Lung microvascular endothelial cell (primary cell): ENCODE data around the gene ACTR3. TPM values are rescaled to one million over a fixed set of nuclear protein-coding genes. Genes with fewer than 3 reads are reported as not detected.
"Not testable (repeated sequence)": the region's sequence is repeated elsewhere in the genome, so short reads cannot be mapped to it uniquely, and the experiment has no call there.

Source experiments
- DNase-seq, 2 donors: peaks; one replicate each; pipeline versions ENCODE4 v3.0.0 to v3.0.0-alpha.2; 2010; ENCODE audit warnings: low read depth in 2 of 2
- total RNA-seq: library from RNA; depleted of rRNA; stranded (reverse); fragments of >200 nt; gene quantifications from 2 replicates; pipeline ENCODE4 v1.2.1, GENCODE V29; 2014

ACTR3 gene
- 60.5 and 63.6 TPM in 2 replicates for total RNA-seq

- DNase-seq, result peak; percentile 99
These were observed at the start of gene ACTR3 for GRCh38 chr2:113889471-113890252. Gene ACTR3, plus strand, starts transcription at chr2:113890089. Its CDS starts 191 bp downstream, at chr2:113890280.

- DNase-seq, result no peak
These were observed 49.4 kb upstream of the ACTR3 start for GRCh38 chr2:113840518-113840917.

- no peak for DNase-seq
These were observed 46.8 kb upstream of the ACTR3 start for GRCh38 chr2:113842919-113843736.

GRCh38 chr2:113843737-113844050 lies 46.2 kb upstream of the ACTR3 start:
- not testable (repeated sequence) for DNase-seq

- no peak for DNase-seq
These were observed 44.6 kb upstream of the ACTR3 start for GRCh38 chr2:113845261-113845660.

- not testable (repeated sequence) for DNase-seq
These were observed 44.1 kb upstream of the ACTR3 start for GRCh38 chr2:113845796-113846195.

- DNase-seq, result no peak
These were observed 43.5 kb upstream of the ACTR3 start for GRCh38 chr2:113846429-113846828.

- no peak for DNase-seq
These were observed 42.7 kb upstream of the ACTR3 start for GRCh38 chr2:113847144-113847543.

GRCh38 chr2:113848758-113849415 lies 41.0 kb upstream of the ACTR3 start:
- no peak for DNase-seq

- no peak for DNase-seq
These were observed 39.2 kb upstream of the ACTR3 start for GRCh38 chr2:113850687-113851086.

GRCh38 chr2:113851640-113852039 lies 38.2 kb upstream of the ACTR3 start:
- DNase-seq, result no peak

- DNase-seq, result no peak
These were observed 35.7 kb upstream of the ACTR3 start for GRCh38 chr2:113854208-113854607.

GRCh38 chr2:113854970-113855740 lies 34.7 kb upstream of the ACTR3 start:
- no peak for DNase-seq

GRCh38 chr2:113857464-113857863 lies 32.4 kb upstream of the ACTR3 start:
- no peak for DNase-seq

GRCh38 chr2:113858764-113859163 lies 31.1 kb upstream of the ACTR3 start:
- DNase-seq, result peak; percentile 5 to 91

GRCh38 chr2:113861740-113862139 lies 28.1 kb upstream of the ACTR3 start:
- DNase-seq, result no peak

- no peak for DNase-seq
These were observed 26.7 kb upstream of the ACTR3 start for GRCh38 chr2:113863144-113863543.

GRCh38 chr2:113867571-113867970 lies 22.3 kb upstream of the ACTR3 start:
- DNase-seq, result no peak

GRCh38 chr2:113869253-113869652 lies 20.6 kb upstream of the ACTR3 start:
- no peak for DNase-seq

GRCh38 chr2:113872201-113872600 lies 17.7 kb upstream of the ACTR3 start:
- DNase-seq, result no peak

- DNase-seq, result peak in 1 of 2 donors; percentile 30
These were observed 16.0 kb upstream of the ACTR3 start for GRCh38 chr2:113873867-113874266.

GRCh38 chr2:113875135-113875534 lies 14.8 kb upstream of the ACTR3 start:
- no peak for DNase-seq
